Kidney (tissue), 14 donors: ENCODE data around the gene ANAPC10. TPM values are rescaled to one million over a fixed set of nuclear protein-coding genes. Genes with fewer than 3 reads are reported as not detected.

Experiments
- DNase-seq, 5 donors: peaks; one replicate each; pipeline ENCODE4 v3.0.0-alpha.2; 2013 to 2020
- FAIRE-seq: peaks from 2 replicates; lab custom pipeline; 2012; peaks lifted over from hg19 to GRCh38; lab: Jason Lieb, UNC
- H3K27ac ChIP-seq, 2 donors: one replicate each; pipeline ENCODE4 v1.7.0; 2013; ENCODE audit warnings: low read depth in 2 of 2, low read length in 2 of 2, inconsistent platforms in 1 of 2
- H3K27me3 ChIP-seq: one replicate; pipeline ENCODE4 v1.7.1; 2013; ENCODE audit warnings: low read length, inconsistent platforms; ENCODE audit not compliant: control insufficient read depth, insufficient read depth
- H3K36me3 ChIP-seq, 3 donors: one replicate each; pipeline versions ENCODE4 v1.7.0 to v1.7.1; 2013; ENCODE audit warnings: low read length in 3 of 3, control low read depth in 1 of 3, inconsistent platforms in 1 of 3; ENCODE audit not compliant: insufficient read depth in 3 of 3, control insufficient read depth in 2 of 3
- H3K4me1 ChIP-seq, 3 donors: one replicate each; pipeline versions ENCODE4 v1.7.0 to v1.7.1; 2013; ENCODE audit warnings: low read length in 3 of 3, inconsistent platforms in 1 of 3, low read depth in 1 of 3; ENCODE audit not compliant: control insufficient read depth in 2 of 3, insufficient read depth in 2 of 3
- H3K4me3 ChIP-seq, 3 donors: one replicate each; pipeline versions ENCODE4 v1.7.0 to v1.8.1; 2013; ENCODE audit warnings: low read length in 3 of 3, control low read depth in 1 of 3, inconsistent platforms in 1 of 3
- H3K9ac ChIP-seq, 3 donors: one replicate each; pipeline versions ENCODE4 v1.7.0 to v1.7.1; 2013; ENCODE audit warnings: low read length in 3 of 3, control low read depth in 1 of 3, inconsistent platforms in 1 of 3
- H3K9me3 ChIP-seq, 3 donors: one replicate each; pipeline versions ENCODE4 v1.7.0 to v1.7.1; 2013; ENCODE audit warnings: low read length in 3 of 3, control low read depth in 1 of 3, inconsistent platforms in 1 of 3; ENCODE audit not compliant: control insufficient read depth in 2 of 3, insufficient read depth in 1 of 3
- CTCF ChIP-seq: IDR thresholded peaks from 3 replicates; pipeline ENCODE4 v1.5.1; 2012; ENCODE audit warnings: mild to moderate bottlenecking, moderate library complexity, borderline replicate concordance; ENCODE audit not compliant: insufficient read depth; ENCODE audit errors: extremely low read depth
- intact Hi-C: fragments of 100-400 bp; cut with DNase I; formaldehyde crosslinking; loops from one replicate; pipeline ENCODE4 v1.11.1; 2022
- polyA plus RNA-seq: library from polyadenylated mRNA; stranded (reverse); fragments of 350-450 nt; fragmentation: Illumina TruSeq; extraction: RNeasy Lipid Tissue Mini Kit (QIAGEN cat#74804); gene quantifications from one replicate; pipeline ENCODE4 v1.2.3, GENCODE V29; 2014; ENCODE audit warnings: low read depth, low replicate concordance; ENCODE audit not compliant: insufficient read depth
- total RNA-seq: library from RNA; stranded (reverse); fragmentation: NEBNext Ultra II Directional; extraction: Animal tissue kit (Norgen Biotek cat#: 25700); gene quantifications from one replicate; pipeline ENCODE4 v1.2.1, GENCODE V29; 2021
- donor health status: control.
- donor health status: control.
- donor health status: control.
- donor health status: control.
- donor health status: control.
- donor health status: DM: yes; HTN: yes; CAD: no.
- donor health status: Normal renal cell carcinoma (clear cell type).

The ANAPC10 gene
- total and polyA plus RNA-seq, 2 donors from 2014 or later = 18.0 to 23.3 TPM

GRCh38 chr4:144970597-144970996, 127.4 kb downstream of the ANAPC10 start:
- DNase-seq = no peak
- no peak for FAIRE-seq
- Histone ChIP-seq H3K9me3 (peaks cover 0 to 2% (median 0%) of the 10 kb centered on the region in 3 donors), H3K36me3 (no peaks in the 10 kb centered on the region), H3K9ac (no peak overlapping the region), H3K27ac (no peak overlapping the region), H3K4me1 (no peaks in the 10 kb centered on the region), H3K4me3 (no peak overlapping the region), H3K27me3 (no peaks in the 10 kb centered on the region)
- intact Hi-C loops = no loop called here
- no peak for TF ChIP-seq CTCF

- no peak for FAIRE-seq
- no peaks in the 10 kb centered on the region for H3K36me3 ChIP-seq
- no peak overlapping the region for H3K9ac ChIP-seq
- no peak overlapping the region for H3K4me3 ChIP-seq
- no peaks in the 10 kb centered on the region for H3K4me1 ChIP-seq
- intact Hi-C loops = no loop called here
- TF ChIP-seq CTCF = no peak
- H3K27ac ChIP-seq = no peak overlapping the region
- no peaks in the 10 kb centered on the region for H3K27me3 ChIP-seq
- peaks cover 0 to under 1% (median 0%) of the 10 kb centered on the region in 3 donors for H3K9me3 ChIP-seq
- no peak for DNase-seq
Measured at GRCh38 chr4:144969821-144970220, 128.2 kb downstream of the ANAPC10 start.

- intact Hi-C loops = no loop called here
- FAIRE-seq = no peak
- H3K9ac ChIP-seq = no peak overlapping the region
- DNase-seq = no peak
- H3K36me3 ChIP-seq = no peaks in the 10 kb centered on the region
- no peaks in the 10 kb centered on the region for H3K9me3 ChIP-seq
- H3K4me1 ChIP-seq = no peaks in the 10 kb centered on the region
- no peak overlapping the region for H3K4me3 ChIP-seq
- H3K27me3 ChIP-seq = no peaks in the 10 kb centered on the region
- TF ChIP-seq CTCF = no peak
- H3K27ac ChIP-seq = no peak overlapping the region
Measured at GRCh38 chr4:144968606-144969005, 129.4 kb downstream of the ANAPC10 start.

GRCh38 chr4:144967161-144967560, 130.8 kb downstream of the ANAPC10 start:
- no peak for TF ChIP-seq CTCF
- Histone ChIP-seq H3K27ac (no peak overlapping the region), H3K27me3 (no peaks in the 10 kb centered on the region), H3K4me3 (no peak overlapping the region), H3K9me3 (no peaks in the 10 kb centered on the region), H3K4me1 (no peaks in the 10 kb centered on the region), H3K9ac (no peak overlapping the region), H3K36me3 (no peaks in the 10 kb centered on the region)
- no peak for DNase-seq
- no peak for FAIRE-seq
- intact Hi-C loops = no loop called here
